8988T (cell line): ENCODE results near the gene GATA3.
A peak's percentile ranks its signal among the peaks of the same experiment; 100 is the strongest.
"Not testable (repeated sequence)": the region's sequence is repeated elsewhere in the genome, so short reads cannot be mapped to it uniquely, and the experiment has no call there.

Source experiments
- DNase-seq: peaks from one replicate; pipeline ENCODE4 v3.0.0; 2011

GATA3 gene

DNA sequence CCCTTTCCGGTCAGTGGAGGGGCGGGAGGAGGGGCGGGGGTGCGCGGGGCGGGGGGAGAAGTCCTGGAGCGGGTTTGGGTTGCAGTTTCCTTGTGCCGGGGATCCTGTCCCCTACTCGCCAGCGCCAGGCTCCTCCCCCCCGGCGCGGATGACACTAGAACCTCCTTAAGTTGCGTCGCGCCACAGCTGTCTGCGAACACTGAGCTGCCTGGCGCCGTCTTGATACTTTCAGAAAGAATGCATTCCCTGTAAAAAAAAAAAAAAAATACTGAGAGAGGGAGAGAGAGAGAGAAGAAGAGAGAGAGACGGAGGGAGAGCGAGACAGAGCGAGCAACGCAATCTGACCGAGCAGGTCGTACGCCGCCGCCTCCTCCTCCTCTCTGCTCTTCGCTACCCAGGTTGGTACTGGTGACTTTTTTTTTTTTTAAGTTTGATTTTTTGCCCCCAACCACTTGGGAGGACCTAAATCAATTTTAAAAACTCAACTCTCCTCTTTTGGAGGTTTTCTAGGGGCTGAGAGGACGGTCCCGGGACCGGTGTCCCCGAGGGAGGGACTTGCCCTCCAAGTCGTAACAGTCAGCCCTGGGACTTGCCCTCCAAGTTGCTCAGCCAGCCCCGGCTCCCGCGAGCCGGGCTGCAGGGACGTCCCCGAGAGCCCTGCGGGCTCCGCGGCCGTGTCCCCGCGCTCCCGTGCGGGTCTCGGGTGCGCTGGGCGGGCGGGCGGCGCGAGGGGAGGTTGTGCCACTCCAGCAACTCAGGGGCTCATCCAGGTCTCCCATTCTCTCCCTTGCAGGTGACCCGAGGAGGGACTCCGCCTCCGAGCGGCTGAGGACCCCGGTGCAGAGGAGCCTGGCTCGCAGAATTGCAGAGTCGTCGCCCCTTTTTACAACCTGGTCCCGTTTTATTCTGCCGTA, at the start of gene GATA3:
Gene GATA3, plus strand, starts transcription at position 195 of the 914 bp plus-strand sequence. CDS start 968 bp downstream, outside the sequence.
- DNase-seq, result peak; percentile 87

- DNase-seq, result no peak
Measured at GRCh38 chr10:8006274-8006999, 48.1 kb upstream of the GATA3 start.

GRCh38 chr10:8009031-8009430, 45.5 kb upstream of the GATA3 start:
- DNase-seq, result no peak

- DNase-seq, result no peak
Measured at GRCh38 chr10:8013006-8013405, 41.5 kb upstream of the GATA3 start.

DNA sequence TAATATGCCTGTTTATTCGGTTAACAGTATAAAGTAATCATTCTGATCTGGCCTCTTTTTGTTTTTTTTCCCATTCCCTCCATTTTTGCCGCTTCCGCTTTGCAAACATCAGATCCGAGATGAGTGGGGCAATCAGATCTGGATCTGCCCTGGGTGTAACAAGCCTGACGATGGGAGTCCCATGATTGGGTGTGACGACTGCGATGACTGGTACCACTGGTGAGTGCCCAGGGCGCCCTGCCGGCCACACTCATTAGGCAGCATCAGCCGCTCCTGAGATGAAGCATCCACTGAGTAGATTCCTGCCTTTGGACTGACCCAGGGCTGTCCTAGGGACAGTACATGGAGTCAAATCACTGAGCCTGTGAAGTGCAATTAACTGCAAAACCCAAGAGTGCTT, 40.9 kb upstream of the GATA3 start:
- no peak for DNase-seq

DNA sequence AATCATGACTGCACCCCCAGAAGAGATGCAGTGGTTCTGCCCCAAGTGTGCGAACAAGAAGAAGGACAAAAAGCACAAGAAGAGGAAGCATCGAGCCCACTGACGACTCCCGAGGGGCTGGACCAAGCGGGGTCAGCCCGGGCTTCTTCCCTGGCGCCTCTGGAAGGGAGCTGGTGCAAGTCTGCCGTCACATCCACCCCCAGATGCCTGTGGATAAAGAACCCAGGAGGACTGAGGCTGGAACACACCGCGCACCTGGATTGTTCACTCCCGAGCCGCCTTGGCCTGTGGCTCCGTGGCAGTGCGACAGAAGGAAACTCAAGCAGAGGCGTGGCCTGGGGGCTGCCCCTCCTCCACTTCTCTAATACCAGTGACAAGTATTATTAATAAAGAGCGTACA, 39.8 kb upstream of the GATA3 start:
- DNase-seq, result no peak

DNA sequence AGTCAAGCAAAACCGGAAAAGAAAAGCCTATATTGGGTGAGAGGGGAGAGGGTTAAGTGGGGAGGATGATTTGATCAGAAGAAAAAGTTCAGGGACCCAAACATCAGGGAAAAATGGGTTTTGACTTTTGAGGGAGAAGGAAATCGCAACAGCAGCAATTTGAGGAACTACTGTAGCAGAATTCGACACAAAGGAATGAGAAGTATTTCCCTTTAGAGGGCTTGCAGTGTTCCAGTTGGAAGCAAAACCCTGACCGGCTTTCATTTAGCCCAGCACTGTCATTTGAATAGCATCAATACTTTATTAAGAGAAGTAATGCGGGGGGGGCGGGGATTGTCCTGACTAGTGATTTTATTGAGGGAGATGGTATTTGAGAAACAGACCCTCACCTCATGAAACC, 37.2 kb upstream of the GATA3 start:
- no peak for DNase-seq

- no peak for DNase-seq
Measured at GRCh38 chr10:8023321-8023720, 31.2 kb upstream of the GATA3 start.

DNA sequence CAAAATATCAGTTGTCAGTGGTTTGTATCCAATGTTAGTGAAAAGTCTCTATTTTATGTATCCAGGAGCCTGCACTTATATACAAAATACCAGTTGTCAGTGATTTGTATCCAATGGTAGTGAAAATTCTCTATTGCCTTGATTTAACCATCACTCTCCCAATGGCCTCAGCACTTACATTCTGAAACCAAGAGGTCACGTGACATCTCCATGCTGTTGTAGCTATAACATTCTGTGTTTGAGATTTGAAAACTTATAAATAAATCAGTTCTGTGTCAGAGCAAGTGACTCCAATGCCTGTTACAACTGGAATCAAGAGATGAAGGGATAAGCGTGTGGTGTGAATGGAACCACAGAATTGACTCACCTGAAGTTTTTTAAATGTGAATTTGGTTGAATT, 30.6 kb upstream of the GATA3 start:
- no peak for DNase-seq

- DNase-seq, result no peak
Measured at GRCh38 chr10:8026349-8027259, 27.9 kb upstream of the GATA3 start.

GRCh38 chr10:8031211-8031610, 23.3 kb upstream of the GATA3 start:
- not testable (repeated sequence) for DNase-seq

- DNase-seq, result no peak
Measured at GRCh38 chr10:8032558-8032957, 21.9 kb upstream of the GATA3 start.

- no peak for DNase-seq
Measured at GRCh38 chr10:8033812-8034465, 20.5 kb upstream of the GATA3 start.

DNA sequence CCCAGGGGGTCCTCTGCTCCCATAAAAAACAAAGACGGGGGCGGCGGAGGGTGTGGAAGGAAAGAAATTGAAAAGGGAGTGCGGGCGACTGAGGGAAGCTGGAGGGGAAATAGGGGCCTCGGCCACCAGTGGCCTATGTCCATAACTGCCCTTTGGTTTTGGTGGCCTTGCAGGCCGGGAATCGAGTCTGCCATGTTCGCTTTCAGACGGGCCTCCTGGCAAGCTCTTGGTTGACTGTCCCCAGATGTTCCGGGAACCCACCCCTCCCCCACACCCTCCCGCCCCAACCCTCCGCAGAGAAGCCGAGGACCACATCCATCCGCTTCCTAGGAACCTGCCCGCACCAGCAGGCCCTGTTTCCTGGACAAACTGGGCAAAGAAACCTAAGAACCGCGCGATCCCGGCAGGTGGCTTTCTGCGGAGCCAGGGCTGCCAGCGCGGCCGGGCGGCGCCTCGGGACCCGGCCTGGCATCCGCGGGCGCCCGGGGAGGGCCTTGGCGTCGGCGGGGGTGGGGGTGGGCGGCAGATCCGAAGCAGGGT, 20.0 kb upstream of the GATA3 start:
- no peak for DNase-seq

DNA sequence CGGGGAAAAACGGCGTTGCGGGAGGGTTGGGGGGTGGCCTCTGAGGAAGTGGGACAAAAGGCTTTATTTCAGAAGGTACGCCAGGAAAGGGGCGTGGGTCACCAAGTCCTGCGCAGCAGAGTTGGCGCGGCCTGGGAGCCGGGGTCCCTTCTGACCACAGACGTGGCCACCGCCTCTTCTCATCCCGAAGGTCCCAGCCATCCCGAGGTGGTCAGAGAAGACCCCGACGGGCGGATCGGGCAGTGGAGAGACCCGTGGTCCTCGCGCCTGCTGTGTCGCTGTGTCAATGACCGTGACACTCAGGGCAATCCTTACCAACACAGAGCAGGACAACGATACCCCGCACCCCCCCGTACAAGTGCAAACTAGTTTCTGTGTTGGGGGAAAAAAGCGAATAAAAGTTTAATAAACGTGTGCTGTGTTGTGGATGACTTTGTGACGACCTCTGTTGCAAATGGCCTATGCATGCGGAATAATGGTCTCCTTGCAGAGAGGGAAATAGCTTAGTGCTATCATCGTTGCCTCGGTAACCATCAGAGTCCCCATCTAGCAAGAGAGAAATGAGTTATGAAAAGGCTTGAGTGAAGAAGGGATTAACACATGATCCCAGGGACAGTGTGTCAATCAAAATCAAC, 19.4 kb upstream of the GATA3 start:
- no peak for DNase-seq

DNA sequence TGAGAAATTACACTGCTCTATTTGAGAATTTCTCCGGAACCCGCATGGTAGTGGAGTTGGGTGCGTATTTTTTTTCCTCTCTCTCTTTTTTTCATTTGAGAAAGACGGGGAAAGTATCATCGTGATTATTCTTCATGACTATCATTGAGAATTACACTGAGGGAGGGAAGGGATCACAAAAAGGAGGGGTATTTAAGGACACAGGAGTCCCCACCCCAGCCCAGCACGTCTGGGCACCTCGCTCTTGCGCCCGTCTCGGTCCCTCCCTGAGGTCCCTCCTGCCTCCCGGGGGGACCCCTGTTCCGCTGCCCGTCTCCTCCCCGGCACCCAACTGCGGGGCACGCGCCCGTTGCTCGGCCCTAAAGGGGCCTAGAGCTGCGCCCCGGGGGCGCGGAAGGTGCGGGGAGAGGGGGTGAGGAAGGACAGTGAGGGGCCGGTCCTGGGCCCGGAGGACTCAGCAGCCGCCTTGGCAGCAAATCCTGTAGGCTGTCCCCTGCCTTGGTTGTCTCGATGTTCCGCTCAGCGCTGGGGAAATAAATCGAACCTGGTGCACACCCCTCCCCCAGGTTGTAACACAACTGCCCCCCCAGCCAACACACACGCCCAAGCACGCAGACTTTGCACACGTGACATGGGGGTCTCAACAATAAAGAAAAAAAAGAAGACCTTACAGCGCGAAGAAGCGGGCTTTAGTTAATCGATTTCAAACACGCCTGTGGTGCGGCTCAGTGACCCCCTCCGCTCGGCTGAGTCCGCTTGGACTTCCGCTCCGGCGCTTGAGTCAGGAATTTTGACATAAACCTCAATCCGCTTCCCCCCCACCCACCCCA, 18.6 kb upstream of the GATA3 start:
- no peak for DNase-seq

DNA sequence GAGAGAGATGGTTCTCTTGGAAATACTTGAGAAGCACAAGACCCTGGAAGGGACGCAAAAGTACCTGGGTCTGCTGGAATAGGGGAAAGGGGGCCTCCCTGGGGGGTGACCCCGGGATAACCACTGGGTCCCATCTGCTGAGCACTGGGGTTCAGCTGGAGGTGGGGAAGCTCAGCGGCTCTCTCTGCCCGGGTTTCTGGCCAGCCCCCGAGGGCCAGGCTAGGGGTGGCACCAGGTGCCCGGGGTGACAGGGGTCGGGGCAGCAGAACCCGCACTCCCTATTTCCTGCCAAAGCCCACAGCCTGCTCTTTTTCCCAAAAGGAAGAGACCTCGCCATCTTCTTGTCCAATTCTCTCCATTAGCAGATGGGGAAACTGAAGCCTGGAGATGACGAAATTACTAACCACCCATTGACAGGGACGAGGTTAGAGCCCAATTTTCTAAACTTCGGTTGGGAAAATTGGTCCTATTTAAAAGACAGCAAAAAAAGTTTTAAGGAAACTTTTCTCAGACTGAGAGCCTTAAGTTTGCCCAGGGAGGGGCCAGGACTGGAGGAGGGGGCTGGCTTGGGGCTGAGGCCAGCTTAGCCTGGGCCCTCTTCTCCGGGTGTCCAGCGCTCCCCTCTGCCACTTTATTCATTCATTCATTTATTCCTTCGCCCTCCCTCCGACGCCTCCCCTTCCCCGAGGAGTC, 17.8 kb upstream of the GATA3 start:
- DNase-seq, result no peak

GRCh38 chr10:8037199-8037801, 17.2 kb upstream of the GATA3 start:
- no peak for DNase-seq
